Endothelial cell of umbilical vein (primary cell): ENCODE data around the gene SEC63. TPM values are rescaled to one million over a fixed set of nuclear protein-coding genes. Genes with fewer than 3 reads are reported as not detected.

Source experiments
- BruUV-seq: library from RNA; stranded (reverse); fragments of 400-500 nt; replicated peaks from 2 replicates; lab custom pipeline; 2021; lab: Mats Ljungman, UMichigan
- CTCF ChIA-PET: fragments of 300-600, 350-600 bp; sonication (Branson Sonifier 250); formaldehyde crosslinking; loops from one replicate; lab custom pipeline; 2021; ENCODE audit warnings: antibody characterized with exemption, inconsistent platforms; lab: Charles Lee
- POLR2A ChIA-PET: fragments of 300-600, 350-600 bp; sonication (Branson Sonifier 250); formaldehyde crosslinking; loops from one replicate; lab custom pipeline; 2021; ENCODE audit warnings: antibody characterized with exemption, inconsistent platforms; lab: Charles Lee
- DNase-seq: peaks from one replicate; pipeline ENCODE4 v3.0.0-alpha.2; 2011; ENCODE audit warnings: low read depth, low spot score
- FAIRE-seq: peaks from 2 replicates; lab custom pipeline; 2011; peaks lifted over from hg19 to GRCh38; lab: Jason Lieb, UNC
- H2AFZ ChIP-seq: 2 replicates; pipeline ENCODE4 v1.6.0; 2012; ENCODE audit warnings: low read depth, low read length, control low read depth, inconsistent platforms
- H3K27ac ChIP-seq: 2 replicates; pipeline ENCODE4 v1.5.1; 2011; ENCODE audit warnings: low read depth, mild to moderate bottlenecking, control low read depth, low read length, moderate library complexity; ENCODE audit not compliant: insufficient read depth
- H3K27me3 ChIP-seq, 2 experiments: 2 replicates each; pipeline versions ENCODE4 v1.6.0 to v1.6.1; 2011; ENCODE audit warnings: low read length in 2 of 2, mixed read lengths in 1 of 2; ENCODE audit not compliant: control insufficient read depth in 2 of 2, insufficient read depth in 2 of 2
- H3K36me3 ChIP-seq, 2 experiments: 2 replicates in 1 of 2; 3 replicates in 1 of 2; pipeline ENCODE4 v1.5.1; 2011; ENCODE audit warnings: low read length in 2 of 2, mild to moderate bottlenecking in 1 of 2, moderate library complexity in 1 of 2; ENCODE audit not compliant: control insufficient read depth in 2 of 2, insufficient read depth in 2 of 2; ENCODE audit errors: extremely low read depth in 1 of 2
- H3K4me1 ChIP-seq: 3 replicates; pipeline ENCODE4 v1.5.1; 2011; ENCODE audit warnings: mild to moderate bottlenecking, low read length; ENCODE audit not compliant: control insufficient read depth, insufficient read depth; ENCODE audit errors: extremely low read depth
- H3K4me2 ChIP-seq: 2 replicates; pipeline ENCODE4 v1.6.1; 2011; ENCODE audit warnings: low read length, control low read depth, mixed read lengths; ENCODE audit not compliant: insufficient read depth
- H3K4me3 ChIP-seq, 3 experiments: fragments of 200-600 bp in 1 of 3; sonication (generic), shearing (Covaris generic) in 1 of 3; replicated peaks in 1 of 3; 2 replicates each; pipeline ENCODE4 v1.5.1; 2011 to 2016; ENCODE audit warnings: control low read depth in 3 of 3, low read length in 3 of 3, mild to moderate bottlenecking in 2 of 3, inconsistent platforms in 1 of 3, low read depth in 1 of 3, moderate library complexity in 1 of 3; ENCODE audit not compliant: insufficient read depth in 1 of 3
- H3K79me2 ChIP-seq: 2 replicates; pipeline ENCODE4 v1.6.0; 2012; ENCODE audit warnings: low read length, inconsistent platforms; ENCODE audit not compliant: control insufficient read depth, insufficient read depth
- H3K9ac ChIP-seq: replicated peaks from 2 replicates; pipeline ENCODE3; 2011; ENCODE audit warnings: low read length, control low read depth; ENCODE audit not compliant: insufficient read depth; ENCODE audit errors: extremely low read depth
- H3K9me1 ChIP-seq: replicated peaks from 3 replicates; pipeline ENCODE4 v1.6.0; 2011; ENCODE audit warnings: mild to moderate bottlenecking, low read length; ENCODE audit not compliant: control insufficient read depth, insufficient read depth; ENCODE audit errors: extremely low read depth
- H3K9me3 ChIP-seq: replicated peaks from 2 replicates; pipeline ENCODE4 v1.5.1; 2012; ENCODE audit warnings: low read length, inconsistent platforms; ENCODE audit not compliant: control insufficient read depth, insufficient read depth
- H4K20me1 ChIP-seq: replicated peaks from 2 replicates; pipeline ENCODE3; 2011; ENCODE audit warnings: mild to moderate bottlenecking, low read length; ENCODE audit not compliant: control insufficient read depth, insufficient read depth; ENCODE audit errors: extremely low read depth
- FOS ChIP-seq: IDR thresholded peaks from 2 replicates; pipeline ENCODE4 v1.6.1; 2011; ENCODE audit warnings: mild to moderate bottlenecking, low read length, moderate library complexity, borderline replicate concordance; ENCODE audit not compliant: insufficient read depth
- GATA2 ChIP-seq: IDR thresholded peaks from 2 replicates; pipeline ENCODE4 v1.7.0; 2011; ENCODE audit warnings: low read depth, mild to moderate bottlenecking, moderate library complexity, mixed read lengths, low read length; ENCODE audit not compliant: insufficient read length, insufficient read depth
- MAX ChIP-seq: IDR thresholded peaks from 2 replicates; pipeline ENCODE4 v1.6.1; 2011; ENCODE audit not compliant: insufficient read depth, insufficient read length
- MYC ChIP-seq: IDR thresholded peaks from one replicate; pipeline ENCODE4 v1.6.1; 2011; ENCODE audit warnings: mild to moderate bottlenecking, low read depth, low read length
- POLR2A ChIP-seq: IDR thresholded peaks from 2 replicates; pipeline ENCODE4 v1.6.1; 2012; ENCODE audit warnings: low read depth, mild to moderate bottlenecking, control low read depth, low read length
- POLR2AphosphoS5 ChIP-seq: IDR thresholded peaks from 2 replicates; pipeline ENCODE4 v1.6.1; 2012; ENCODE audit warnings: low read depth, mild to moderate bottlenecking, control low read depth, low read length, moderate library complexity; ENCODE audit not compliant: insufficient read depth
- dilution Hi-C: fragments of 300-500 bp; cut with MboI; formaldehyde crosslinking; loops from one replicate; pipeline ENCODE4 v1.15.0; 2019; ENCODE audit warnings: low sequenced_read_pairs; ENCODE audit not compliant: extremely low pct_ligation_motif_present
- intact Hi-C: fragments of 100-400 bp; cut with micrococcal nuclease; formaldehyde crosslinking; loops from one replicate; pipeline ENCODE4 v1.10.0; 2022
- polyA plus RNA-seq, 4 experiments: library from polyadenylated mRNA; depleted of rRNA in 3 of 4; stranded (reverse) in 3 of 4; unstranded in 1 of 4; fragments of >200 nt; gene quantifications; 2 replicates each; pipeline versions ENCODE4 v1.2.1 to v1.2.3, GENCODE V29; 2011 to 2012; ENCODE audit warnings: missing spikeins in 1 of 4
- total RNA-seq: library from RNA; stranded (reverse); gene quantifications from 2 replicates; pipeline ENCODE4 v1.2.3, GENCODE V29; 2021
- TF ChIP-seq, protein P1 (sequence below), 2 donors: IDR thresholded peaks; 1 replicate in 1 of 2; 2 replicates in 1 of 2; pipeline ENCODE4 v1.5.1; 2011; ENCODE audit warnings: low read length in 2 of 2, mild to moderate bottlenecking in 2 of 2, moderate library complexity in 2 of 2, control low read depth in 1 of 2, inconsistent platforms in 1 of 2, low read depth in 1 of 2; ENCODE audit not compliant: insufficient read depth in 1 of 2; ENCODE audit errors: extremely low read depth in 1 of 2

Gene SEC63
- total and polyA plus RNA-seq, 2 donors (not counting 3 experiments of a cell fraction or from before 2014, with no cell fraction given) = 14.8 to 132 TPM

- Histone ChIP-seq H3K9me3 (no peaks in the 10 kb centered on the region), H2AFZ (no peak overlapping the region), H3K9ac (no peak overlapping the region), H3K4me3 (no peak overlapping the region), H3K79me2 (peaks cover 92% of the 10 kb centered on the region), H3K27me3 (no peaks in the 10 kb centered on the region), H3K27ac (no peak overlapping the region), H3K4me1 (no peaks in the 10 kb centered on the region), H3K36me3 (no peaks in the 10 kb centered on the region), H4K20me1 (peaks cover 18% of the 10 kb centered on the region), H3K9me1 (no peaks in the 10 kb centered on the region), H3K4me2 (no peak overlapping the region)
- no TSS peak for BruUV-seq
- ChIA-PET CTCF (interaction anchor here (1.2 to 2.2 kb wide), 2 partner anchors 15 to 38 kb away, joined by 3 to 6 read pairs; no protein-coding TSS in a partner anchor), POLR2A (interaction anchor here (0.6 kb wide), 1 partner anchor 22 kb away, joined by 5 read pairs; no protein-coding TSS in a partner anchor)
- dilution Hi-C loops (no loop called here), intact Hi-C loops (no loop called here)
- no peak for DNase-seq
- FAIRE-seq = no peak
- TF ChIP-seq POLR2A = no peak
- TF ChIP-seq, protein P1, sequence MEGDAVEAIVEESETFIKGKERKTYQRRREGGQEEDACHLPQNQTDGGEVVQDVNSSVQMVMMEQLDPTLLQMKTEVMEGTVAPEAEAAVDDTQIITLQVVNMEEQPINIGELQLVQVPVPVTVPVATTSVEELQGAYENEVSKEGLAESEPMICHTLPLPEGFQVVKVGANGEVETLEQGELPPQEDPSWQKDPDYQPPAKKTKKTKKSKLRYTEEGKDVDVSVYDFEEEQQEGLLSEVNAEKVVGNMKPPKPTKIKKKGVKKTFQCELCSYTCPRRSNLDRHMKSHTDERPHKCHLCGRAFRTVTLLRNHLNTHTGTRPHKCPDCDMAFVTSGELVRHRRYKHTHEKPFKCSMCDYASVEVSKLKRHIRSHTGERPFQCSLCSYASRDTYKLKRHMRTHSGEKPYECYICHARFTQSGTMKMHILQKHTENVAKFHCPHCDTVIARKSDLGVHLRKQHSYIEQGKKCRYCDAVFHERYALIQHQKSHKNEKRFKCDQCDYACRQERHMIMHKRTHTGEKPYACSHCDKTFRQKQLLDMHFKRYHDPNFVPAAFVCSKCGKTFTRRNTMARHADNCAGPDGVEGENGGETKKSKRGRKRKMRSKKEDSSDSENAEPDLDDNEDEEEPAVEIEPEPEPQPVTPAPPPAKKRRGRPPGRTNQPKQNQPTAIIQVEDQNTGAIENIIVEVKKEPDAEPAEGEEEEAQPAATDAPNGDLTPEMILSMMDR (IDR thresholded peaks at IDR 0.05; ENCODE audit: extremely low read depth in 1 of 2, insufficient read depth in 1 of 2, low read depth in 1 of 2, low read length in 2 of 2) = no peak
These were observed 15.9 kb downstream of the SEC63 start for GRCh38 chr6:107942142-107942541.

- no TSS peak for BruUV-seq
- TF ChIP-seq FOS (no peak), MAX (no peak), POLR2AphosphoS5 (no peak), MYC (no peak), GATA2 (no peak)
- TF ChIP-seq, protein P1 (IDR thresholded peaks at IDR 0.05; ENCODE audit: extremely low read depth in 1 of 2, insufficient read depth in 1 of 2, low read depth in 1 of 2, low read length in 2 of 2) = no peak
- H3K4me2 ChIP-seq = no peak overlapping the region
- FAIRE-seq (no peak), DNase-seq (no peak)
- intact Hi-C loops (no loop called here), dilution Hi-C loops (no loop called here)
- H3K9me1 ChIP-seq = no peaks in the 10 kb centered on the region
- peaks cover 4% of the 10 kb centered on the region for H3K4me1 ChIP-seq
- H4K20me1 ChIP-seq = peaks cover 15% of the 10 kb centered on the region
- H3K36me3 ChIP-seq = no peaks in the 10 kb centered on the region
- ChIA-PET POLR2A (no interaction called here), CTCF (interaction anchor here (1.2 to 2.2 kb wide), 2 partner anchors 15 to 39 kb away, joined by 3 to 6 read pairs; no protein-coding TSS in a partner anchor)
- no peaks in the 10 kb centered on the region for H3K27me3 ChIP-seq
- H3K9ac ChIP-seq = no peak overlapping the region
- no peak overlapping the region for H2AFZ ChIP-seq
- H3K4me3 ChIP-seq = no peak overlapping the region
- H3K9me3 ChIP-seq = no peaks in the 10 kb centered on the region
- H3K79me2 ChIP-seq = peaks cover 91% of the 10 kb centered on the region
- no peak overlapping the region for H3K27ac ChIP-seq
These were observed 16.4 kb downstream of the SEC63 start for GRCh38 chr6:107941627-107942026.
